Measurements from ENCODE around the gene AQP1. TPM values are rescaled to one million over a fixed set of nuclear protein-coding genes. Genes with fewer than 3 reads are reported as not detected.

AQP1 gene
- total RNA-seq, 1 donor from 2014 or later: 236 TPM

GRCh38 chr7:30956704-30957103 lies 45.1 kb downstream of the AQP1 start:
- intact Hi-C loops (cut with DNase I): no loop called here
- ATAC-seq (ENCODE audit: poor library complexity) (no peak), DNase-seq (no peak)

- intact Hi-C loops (cut with DNase I): loop anchor here (10.0 kb wide), 1 partner anchor 61 kb away; no protein-coding TSS in a partner anchor
- ATAC-seq (ENCODE audit: poor library complexity): no peak
- no peak for DNase-seq
Measured at GRCh38 chr7:30963842-30964241, 52.2 kb downstream of the AQP1 start, which contains the start of gene GHRHR. Gene GHRHR, plus strand, starts transcription at chr7:30963953. Its CDS starts 116 bp downstream, at chr7:30964069.

- DNase-seq (no peak), ATAC-seq (ENCODE audit: poor library complexity) (no peak)
- intact Hi-C loops (cut with DNase I): loop anchor here (10.0 kb wide), 1 partner anchor 59 kb away; no protein-coding TSS in a partner anchor
Measured at GRCh38 chr7:30965372-30965771, 53.7 kb downstream of the AQP1 start.

DNA sequence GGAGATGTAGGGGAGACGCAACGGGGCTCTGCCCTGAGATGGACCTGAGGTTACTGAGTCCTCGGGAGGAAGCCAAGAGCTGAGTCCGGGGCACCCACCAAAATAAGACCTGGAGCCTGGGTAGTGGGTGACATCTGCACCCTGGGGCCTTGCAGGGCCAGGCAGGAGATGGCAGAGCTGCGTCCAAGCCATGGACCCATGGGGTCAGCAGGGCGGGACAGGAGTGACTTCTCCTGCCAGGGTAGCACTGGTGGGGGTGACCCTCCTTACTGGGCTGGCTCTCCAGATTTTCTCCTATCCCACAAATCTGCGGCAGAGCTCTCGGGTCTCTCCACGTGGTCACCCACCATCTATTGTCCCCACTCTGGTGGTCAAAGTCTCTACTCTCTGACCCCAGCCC lies 54.2 kb downstream of the AQP1 start:
- intact Hi-C loops (cut with DNase I): loop anchor here (10.0 kb wide), 1 partner anchor 59 kb away; no protein-coding TSS in a partner anchor
- no peak for ATAC-seq (ENCODE audit: poor library complexity)
- DNase-seq: no peak

DNA sequence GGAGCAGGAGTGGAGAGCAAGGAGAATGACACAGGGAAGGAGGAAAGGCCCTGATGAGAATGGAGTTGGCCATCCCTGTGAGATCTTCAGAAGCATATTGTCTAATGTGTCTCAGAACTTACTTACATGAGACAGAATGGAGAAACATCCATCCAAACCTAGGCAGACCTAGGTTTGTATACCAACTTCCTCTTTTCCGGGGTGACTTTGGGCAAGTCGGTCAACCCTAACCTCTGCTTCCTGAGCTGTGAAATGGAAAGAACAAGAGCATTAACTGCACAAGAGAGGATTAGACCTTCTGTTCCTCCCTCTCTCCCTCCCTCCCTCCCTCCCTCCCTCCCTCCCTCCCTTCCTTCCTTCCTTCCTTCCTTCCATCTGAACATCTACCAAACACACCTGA lies 56.6 kb downstream of the AQP1 start:
- no peak for ATAC-seq (ENCODE audit: poor library complexity)
- intact Hi-C loops (cut with DNase I): loop anchor here (10.0 kb wide), 1 partner anchor 57 kb away; no protein-coding TSS in a partner anchor
- DNase-seq: no peak

GRCh38 chr7:30968747-30969603 lies 57.3 kb downstream of the AQP1 start:
- intact Hi-C loops (cut with DNase I): loop anchor here (10.0 kb wide), 1 partner anchor 56 kb away; no protein-coding TSS in a partner anchor
- ATAC-seq (ENCODE audit: poor library complexity): no peak

DNA sequence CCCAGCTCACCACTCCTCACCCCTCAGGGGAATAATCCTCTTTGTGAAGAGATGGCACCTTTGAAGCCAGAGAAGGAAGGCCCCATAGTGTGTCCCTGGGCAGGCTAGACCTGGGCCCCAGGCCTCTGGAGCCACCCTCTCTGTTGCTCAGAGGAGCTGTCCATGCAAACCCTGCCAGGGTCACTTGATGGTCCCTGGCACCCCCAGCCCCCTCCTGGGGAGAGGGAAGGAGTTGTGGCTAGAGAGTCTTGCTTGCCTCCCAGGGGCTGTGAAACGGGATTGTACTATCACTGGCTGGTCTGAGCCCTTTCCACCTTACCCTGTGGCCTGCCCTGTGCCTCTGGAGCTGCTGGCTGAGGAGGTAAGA lies 57.9 kb downstream of the AQP1 start:
- intact Hi-C loops (cut with DNase I): loop anchor here (10.0 kb wide), 1 partner anchor 55 kb away; no protein-coding TSS in a partner anchor
- no peak for DNase-seq
- no peak for ATAC-seq (ENCODE audit: poor library complexity)

More at GRCh38 chr7:30968747-30969603, 57.3 kb downstream of the AQP1 start:
- no peak for DNase-seq

DNA sequence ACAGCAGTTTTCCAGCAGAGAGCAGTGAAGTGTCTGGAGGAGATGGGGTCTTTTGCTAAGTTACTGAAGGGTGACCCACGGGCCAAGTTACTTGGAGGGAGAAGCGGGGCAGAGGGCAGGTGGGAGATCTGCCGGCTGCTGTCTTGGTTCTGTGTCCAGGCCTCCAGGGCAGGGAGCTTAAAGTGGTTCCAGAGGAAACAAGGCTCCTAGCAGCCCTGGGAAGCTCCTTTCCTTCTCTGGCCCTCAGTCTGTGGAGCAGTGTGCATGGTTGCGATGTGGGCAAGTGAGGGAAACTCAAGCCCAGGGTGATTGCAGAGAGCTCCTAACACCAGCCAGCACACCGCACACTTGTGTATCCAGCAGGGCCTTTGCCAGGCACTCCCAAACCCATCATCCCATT lies 58.4 kb downstream of the AQP1 start:
- ATAC-seq (ENCODE audit: poor library complexity) (no peak), DNase-seq (no peak)
- intact Hi-C loops (cut with DNase I): loop anchor here (5.0 kb wide), 1 partner anchor 228 kb away; no protein-coding TSS in a partner anchor

DNA sequence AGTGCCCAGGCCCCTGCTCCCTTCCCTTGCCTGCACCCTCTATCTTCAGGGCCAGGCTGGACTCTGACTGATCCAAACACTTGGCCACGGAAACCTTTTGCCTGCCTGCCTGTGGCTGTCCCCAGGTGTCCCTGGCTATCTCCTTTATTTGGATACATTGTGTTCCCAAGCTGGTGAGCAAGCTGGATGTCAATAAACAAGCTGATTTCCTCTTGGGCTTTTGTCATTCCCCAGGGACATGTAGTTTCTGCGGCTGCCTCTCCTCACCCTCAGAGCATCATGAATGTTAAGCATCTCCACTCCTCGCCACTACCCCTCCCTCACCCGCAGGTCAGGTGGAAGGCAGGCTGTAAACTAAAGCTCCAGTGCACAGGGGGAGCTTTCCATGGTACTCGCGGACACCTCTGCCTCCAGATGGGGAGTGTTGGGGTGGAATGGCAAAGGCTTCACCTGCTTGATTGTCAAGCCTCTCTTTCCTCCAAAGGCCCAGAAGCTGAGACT lies 59.0 kb downstream of the AQP1 start:
- intact Hi-C loops (cut with DNase I): loop anchor here (5.0 kb wide), 1 partner anchor 228 kb away; no protein-coding TSS in a partner anchor
- ATAC-seq (ENCODE audit: poor library complexity) (no peak), DNase-seq (no peak)

DNA sequence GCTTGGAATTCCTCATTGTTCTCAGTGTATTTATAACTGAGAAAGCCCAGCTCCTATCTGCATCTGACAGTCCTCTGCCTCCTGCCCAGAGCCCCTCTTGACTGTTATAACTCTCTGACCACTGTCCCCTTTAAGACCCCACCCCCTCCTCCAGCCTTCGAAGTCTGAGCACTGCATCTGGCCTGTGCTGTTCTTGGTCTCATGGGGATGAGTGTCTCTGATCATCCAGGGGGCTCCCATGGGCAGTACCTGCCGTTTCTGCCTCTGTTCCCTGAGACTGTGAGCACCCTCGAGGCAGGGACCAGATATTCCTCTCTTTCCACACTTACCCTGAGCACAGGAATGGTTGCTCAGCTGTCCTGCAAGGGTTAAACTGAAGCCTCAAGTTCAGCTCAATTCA lies 59.8 kb downstream of the AQP1 start:
- no peak for DNase-seq
- no peak for ATAC-seq (ENCODE audit: poor library complexity)
- intact Hi-C loops (cut with DNase I): loop anchor here (5.0 kb wide), 1 partner anchor 229 kb away; no protein-coding TSS in a partner anchor

- ATAC-seq (ENCODE audit: poor library complexity): no peak
- DNase-seq: no peak
- intact Hi-C loops (cut with DNase I): loop anchor here (5.0 kb wide), 1 partner anchor 230 kb away; no protein-coding TSS in a partner anchor
Measured at GRCh38 chr7:30971840-30972563, 60.3 kb downstream of the AQP1 start.

DNA sequence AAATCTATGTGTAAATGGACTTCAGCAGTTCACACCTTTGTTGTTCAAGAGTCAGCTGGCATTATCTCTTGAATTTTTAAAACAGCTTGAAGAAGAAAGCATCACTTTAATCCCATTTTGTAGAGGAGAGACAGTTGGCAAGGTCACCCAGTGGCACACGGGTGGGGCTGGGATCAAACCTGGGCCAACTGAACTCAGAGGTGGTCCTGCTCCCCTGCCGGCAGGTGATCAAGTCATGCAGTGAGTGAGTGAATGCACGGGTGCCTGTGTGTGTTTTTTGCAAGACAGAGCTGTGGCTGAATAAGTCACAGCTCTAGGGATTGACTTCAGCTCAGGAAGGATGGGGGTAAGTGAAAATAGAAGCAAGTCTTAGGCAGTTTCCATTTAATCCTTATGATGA lies 61.6 kb downstream of the AQP1 start:
- no peak for ATAC-seq (ENCODE audit: poor library complexity)
- intact Hi-C loops (cut with DNase I): loop anchor here (5.0 kb wide), 1 partner anchor 231 kb away; no protein-coding TSS in a partner anchor
- no peak for DNase-seq

- no peak for DNase-seq
- intact Hi-C loops (cut with DNase I): loop anchor here (5.0 kb wide), 1 partner anchor 232 kb away; no protein-coding TSS in a partner anchor
Measured at GRCh38 chr7:30973791-30974604, 62.3 kb downstream of the AQP1 start.

DNA sequence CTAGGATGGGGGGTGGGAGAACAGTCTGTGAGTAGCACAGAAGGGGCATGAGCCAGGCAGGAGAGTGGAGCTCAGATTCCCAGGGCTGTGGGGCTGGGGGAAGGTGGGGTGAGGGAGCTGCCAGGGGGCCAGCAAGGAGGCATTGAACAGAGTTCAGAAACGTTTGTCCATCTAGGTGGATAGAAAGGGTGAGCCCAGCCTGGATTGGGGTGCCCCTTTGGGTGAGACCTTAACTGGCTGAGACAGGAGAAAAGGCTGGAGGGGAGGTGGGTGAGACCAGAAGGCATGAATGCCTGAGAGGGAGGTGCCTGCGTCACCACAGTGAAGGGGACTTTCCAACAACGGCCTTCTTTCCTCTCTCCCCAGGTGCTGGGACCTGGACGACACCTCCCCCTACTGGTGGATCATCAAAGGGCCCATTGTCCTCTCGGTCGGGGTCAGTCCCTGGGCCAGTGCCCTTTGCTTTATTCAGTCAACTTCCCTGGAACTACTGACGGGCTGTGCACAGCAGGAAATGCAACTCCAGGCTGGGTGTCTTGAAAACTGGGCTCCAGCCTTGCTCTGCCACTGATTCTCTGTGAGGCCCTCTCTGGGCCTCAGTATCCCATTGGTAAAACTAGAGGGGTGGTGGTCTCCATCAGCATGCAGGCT lies 63.1 kb downstream of the AQP1 start:
- intact Hi-C loops (cut with DNase I): loop anchor here (5.0 kb wide), 1 partner anchor 232 kb away; no protein-coding TSS in a partner anchor
- DNase-seq (peak; percentile 60), ATAC-seq (ENCODE audit: poor library complexity) (peak; percentile 89)

More at GRCh38 chr7:30973791-30974604, 62.3 kb downstream of the AQP1 start:
- no peak for ATAC-seq (ENCODE audit: poor library complexity)

Data from Right ventricle myocardium superior (tissue), 1 donor.